22Rv1 (cell line): Measurements from ENCODE around the gene MYLK.

Source experiments
- CTCF ChIP-seq: fragments of 450-650 bp; IDR thresholded peaks from 2 replicates; pipeline ENCODE4 v1.5.1; 2017; ENCODE audit warnings: mild to moderate bottlenecking
- ZFX ChIP-seq: fragments of 450-650 bp; IDR thresholded peaks from 2 replicates; pipeline ENCODE4 v1.6.1; 2017; ENCODE audit warnings: antibody characterized with exemption, borderline replicate concordance

GRCh38 chr3:123679712-123680386, 204.3 kb downstream of the MYLK start:
- TF ChIP-seq CTCF (no peak), ZFX (no peak)
